ELR (cell line): Measurements from ENCODE around the gene SLC22A31.
A peak's percentile ranks its signal among the peaks of the same experiment; 100 is the strongest.

ENCODE experiments used
- DNase-seq: peaks from one replicate; pipeline ENCODE4 v3.0.0-alpha.2; 2015; ENCODE audit warnings: low read depth

Gene SLC22A31

GRCh38 chr16:89216315-89217137, 16.2 kb upstream of the SLC22A31 start:
- DNase-seq = peak; percentile 85

- DNase-seq = peak; percentile 30
These were observed 10.7 kb upstream of the SLC22A31 start for GRCh38 chr16:89210904-89211515.

- no peak for DNase-seq
These were observed 10.0 kb upstream of the SLC22A31 start for GRCh38 chr16:89210165-89210903.

- DNase-seq = no peak
These were observed 9.2 kb upstream of the SLC22A31 start for GRCh38 chr16:89209522-89210044.

GRCh38 chr16:89207993-89208392, 7.7 kb upstream of the SLC22A31 start:
- no peak for DNase-seq

- no peak for DNase-seq
These were observed 2.3 kb upstream of the SLC22A31 start for GRCh38 chr16:89202422-89203215.

- peak; percentile 56 for DNase-seq
These were observed 1.4 kb upstream of the SLC22A31 start for GRCh38 chr16:89201439-89202377.

GRCh38 chr16:89200850-89201411, 594 bp upstream of the SLC22A31 start:
- DNase-seq = no peak

- no peak for DNase-seq
These were observed 855 bp downstream of the SLC22A31 start for GRCh38 chr16:89199241-89200123.

- DNase-seq = no peak
These were observed 1.7 kb downstream of the SLC22A31 start for GRCh38 chr16:89198417-89199240.

- DNase-seq = no peak
These were observed 2.5 kb downstream of the SLC22A31 start for GRCh38 chr16:89197633-89198416.

- DNase-seq = no peak
These were observed 3.2 kb downstream of the SLC22A31 start for GRCh38 chr16:89197033-89197632.

- no peak for DNase-seq
These were observed 4.7 kb downstream of the SLC22A31 start for GRCh38 chr16:89195521-89196171.

GRCh38 chr16:89194340-89195311, 5.7 kb downstream of the SLC22A31 start:
- no peak for DNase-seq

GRCh38 chr16:89193576-89194293, 6.6 kb downstream of the SLC22A31 start:
- DNase-seq = no peak
